OCI-LY1 (cell line): ENCODE results near the gene TIMP3.

Experiments
- H2AFZ ChIP-seq: fragments of 200-600 bp; sonication (generic), shearing (Covaris generic); 2 replicates; pipeline ENCODE4 v1.6.0; 2014; ENCODE audit warnings: antibody characterized with exemption, mild to moderate bottlenecking, low read length
- H3F3A ChIP-seq: fragments of 200-600 bp; sonication (generic), shearing (Covaris generic); 2 replicates; pipeline ENCODE4 v1.6.0; 2014; ENCODE audit warnings: mild to moderate bottlenecking, antibody characterized with exemption, low read length, moderate library complexity; ENCODE audit not compliant: insufficient read depth
- H3K27ac ChIP-seq: fragments of 200-600 bp; sonication (generic); 2 replicates; pipeline ENCODE4 v1.5.1; 2014; ENCODE audit warnings: low read length, mixed run types, mild to moderate bottlenecking, low read depth; ENCODE audit not compliant: poor library complexity, severe bottlenecking
- H3K27me3 ChIP-seq: fragments of 200-600 bp; sonication (generic); 2 replicates; pipeline ENCODE4 v1.6.0; 2014; ENCODE audit warnings: antibody characterized with exemption, mild to moderate bottlenecking, low read length, moderate library complexity; ENCODE audit not compliant: insufficient read depth
- H3K36me3 ChIP-seq: fragments of 200-600 bp; sonication (generic); 2 replicates; pipeline ENCODE4 v1.6.1; 2014; ENCODE audit warnings: mild to moderate bottlenecking, antibody characterized with exemption, low read length, moderate library complexity, mixed read lengths; ENCODE audit not compliant: insufficient read depth
- H3K4me1 ChIP-seq: fragments of 200-600 bp; sonication (generic); 2 replicates; pipeline ENCODE4 v1.5.1; 2014; ENCODE audit warnings: mild to moderate bottlenecking, low read length, moderate library complexity; ENCODE audit not compliant: insufficient read depth, severe bottlenecking
- H3K4me2 ChIP-seq: fragments of 200-600 bp; sonication (generic), shearing (Covaris generic); 2 replicates; pipeline ENCODE4 v1.6.1; 2014; ENCODE audit warnings: low read length
- H3K4me3 ChIP-seq: fragments of 200-600 bp; sonication (generic); 2 replicates; pipeline ENCODE4 v1.5.1; 2014; ENCODE audit warnings: low read length, low read depth, mild to moderate bottlenecking, mixed read lengths; ENCODE audit not compliant: poor library complexity, severe bottlenecking
- H3K79me2 ChIP-seq: fragments of 200-600 bp; shearing (Covaris generic); 2 replicates; pipeline ENCODE4 v1.6.1; 2016; ENCODE audit warnings: mixed run types, low read length, mixed read lengths; ENCODE audit not compliant: insufficient read depth
- H3K9ac ChIP-seq: fragments of 200-600 bp; sonication (generic), shearing (Covaris generic); 2 replicates; pipeline ENCODE4 v1.6.1; 2014; ENCODE audit warnings: mild to moderate bottlenecking, low read length, mixed read lengths
- H3K9me2 ChIP-seq: fragments of 200-600 bp; sonication (generic), shearing (Covaris generic); 2 replicates; pipeline ENCODE4 v1.6.1; 2014; ENCODE audit warnings: low read depth, mild to moderate bottlenecking, low read length, mixed read lengths
- H3K9me3 ChIP-seq: fragments of 200-600 bp; shearing (Covaris generic); 2 replicates; pipeline ENCODE4 v1.6.1; 2014; ENCODE audit warnings: low read length, mixed read lengths
- H4K20me1 ChIP-seq: fragments of 200-600 bp; sonication (generic), shearing (Covaris generic); 2 replicates; pipeline ENCODE4 v1.6.0; 2016; ENCODE audit warnings: mild to moderate bottlenecking, low read length; ENCODE audit not compliant: insufficient read depth
- EZH2 ChIP-seq: fragments of 200-600 bp; sonication (generic), shearing (Covaris generic); IDR thresholded peaks from 2 replicates; pipeline ENCODE4 v1.8.0; 2017; ENCODE audit warnings: borderline replicate concordance, mixed run types, mild to moderate bottlenecking, antibody characterized with exemption, low read length, moderate library complexity, mixed read lengths
- TF ChIP-seq, protein P1 (sequence below): fragments of 200-600 bp; sonication (generic), shearing (Covaris generic); IDR thresholded peaks from 2 replicates; pipeline ENCODE4 v1.5.1; 2017; ENCODE audit warnings: mild to moderate bottlenecking, antibody characterized with exemption, low read length, moderate library complexity, mixed read lengths

TIMP3 gene

DNA sequence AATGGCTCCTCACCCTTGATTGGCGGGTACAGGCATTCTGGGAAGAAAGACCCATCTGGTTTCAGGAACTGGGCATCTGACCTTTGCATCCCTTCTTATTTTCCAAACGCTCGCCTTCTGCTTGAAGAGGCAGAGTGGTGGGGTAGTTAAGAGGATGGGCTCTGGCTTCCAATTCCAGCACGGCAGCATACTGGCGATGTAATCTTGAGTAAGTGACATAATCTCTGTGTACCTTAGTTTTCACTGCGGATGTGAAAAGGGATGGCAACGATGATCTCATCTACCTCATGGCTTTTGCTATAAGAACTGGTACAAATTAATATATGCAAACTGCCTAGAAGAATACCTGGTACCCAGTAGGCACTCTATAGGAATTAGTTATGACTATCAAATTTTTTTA, 10.0 kb upstream of the TIMP3 start:
- Histone ChIP-seq H3K4me2 (no peak overlapping the region), H3K4me3 (no peak overlapping the region), H3K36me3 (no peaks in the 10 kb centered on the region), H3K9me3 (no peaks in the 10 kb centered on the region), H4K20me1 (no peaks in the 10 kb centered on the region), H3K79me2 (no peaks in the 10 kb centered on the region), H3K9ac (no peak overlapping the region), H2AFZ (no peak overlapping the region), H3K27ac (no peak overlapping the region), H3K9me2 (no peaks in the 10 kb centered on the region), H3K27me3 (no peaks in the 10 kb centered on the region), H3K4me1 (no peaks in the 10 kb centered on the region), H3F3A (no peaks in the 10 kb centered on the region)
- no peak for TF ChIP-seq EZH2
- TF ChIP-seq, protein P1, sequence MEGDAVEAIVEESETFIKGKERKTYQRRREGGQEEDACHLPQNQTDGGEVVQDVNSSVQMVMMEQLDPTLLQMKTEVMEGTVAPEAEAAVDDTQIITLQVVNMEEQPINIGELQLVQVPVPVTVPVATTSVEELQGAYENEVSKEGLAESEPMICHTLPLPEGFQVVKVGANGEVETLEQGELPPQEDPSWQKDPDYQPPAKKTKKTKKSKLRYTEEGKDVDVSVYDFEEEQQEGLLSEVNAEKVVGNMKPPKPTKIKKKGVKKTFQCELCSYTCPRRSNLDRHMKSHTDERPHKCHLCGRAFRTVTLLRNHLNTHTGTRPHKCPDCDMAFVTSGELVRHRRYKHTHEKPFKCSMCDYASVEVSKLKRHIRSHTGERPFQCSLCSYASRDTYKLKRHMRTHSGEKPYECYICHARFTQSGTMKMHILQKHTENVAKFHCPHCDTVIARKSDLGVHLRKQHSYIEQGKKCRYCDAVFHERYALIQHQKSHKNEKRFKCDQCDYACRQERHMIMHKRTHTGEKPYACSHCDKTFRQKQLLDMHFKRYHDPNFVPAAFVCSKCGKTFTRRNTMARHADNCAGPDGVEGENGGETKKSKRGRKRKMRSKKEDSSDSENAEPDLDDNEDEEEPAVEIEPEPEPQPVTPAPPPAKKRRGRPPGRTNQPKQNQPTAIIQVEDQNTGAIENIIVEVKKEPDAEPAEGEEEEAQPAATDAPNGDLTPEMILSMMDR = no peak

DNA sequence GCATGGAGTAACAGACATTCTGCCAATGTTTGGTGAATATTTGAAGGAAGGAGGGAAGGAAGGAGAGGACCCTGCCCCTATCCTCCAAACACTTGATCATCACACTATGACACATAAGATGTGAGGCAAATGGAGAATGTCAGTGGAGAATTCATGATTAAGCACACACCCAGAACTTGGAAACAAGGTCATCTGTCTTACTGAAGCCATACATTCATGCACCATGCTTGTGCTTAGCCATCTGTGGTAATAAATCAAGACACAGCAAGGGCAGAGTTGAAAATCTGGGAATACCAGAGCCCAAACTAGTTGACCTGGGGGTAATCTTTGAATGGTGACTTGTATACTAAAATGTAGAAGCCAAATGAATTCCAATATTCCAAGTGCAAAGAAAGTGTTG, 7.9 kb upstream of the TIMP3 start:
- TF ChIP-seq, protein P1 = no peak
- TF ChIP-seq EZH2 = no peak
- no peak overlapping the region for H3K4me3 ChIP-seq
- H3K4me2 ChIP-seq = no peak overlapping the region
- H3K79me2 ChIP-seq = no peaks in the 10 kb centered on the region
- no peaks in the 10 kb centered on the region for H3K9me3 ChIP-seq
- H3F3A ChIP-seq = no peaks in the 10 kb centered on the region
- no peak overlapping the region for H3K27ac ChIP-seq
- no peaks in the 10 kb centered on the region for H3K36me3 ChIP-seq
- H3K9me2 ChIP-seq = no peaks in the 10 kb centered on the region
- H3K27me3 ChIP-seq = no peaks in the 10 kb centered on the region
- H4K20me1 ChIP-seq = no peaks in the 10 kb centered on the region
- H3K9ac ChIP-seq = no peak overlapping the region
- no peak overlapping the region for H2AFZ ChIP-seq
- no peaks in the 10 kb centered on the region for H3K4me1 ChIP-seq

DNA sequence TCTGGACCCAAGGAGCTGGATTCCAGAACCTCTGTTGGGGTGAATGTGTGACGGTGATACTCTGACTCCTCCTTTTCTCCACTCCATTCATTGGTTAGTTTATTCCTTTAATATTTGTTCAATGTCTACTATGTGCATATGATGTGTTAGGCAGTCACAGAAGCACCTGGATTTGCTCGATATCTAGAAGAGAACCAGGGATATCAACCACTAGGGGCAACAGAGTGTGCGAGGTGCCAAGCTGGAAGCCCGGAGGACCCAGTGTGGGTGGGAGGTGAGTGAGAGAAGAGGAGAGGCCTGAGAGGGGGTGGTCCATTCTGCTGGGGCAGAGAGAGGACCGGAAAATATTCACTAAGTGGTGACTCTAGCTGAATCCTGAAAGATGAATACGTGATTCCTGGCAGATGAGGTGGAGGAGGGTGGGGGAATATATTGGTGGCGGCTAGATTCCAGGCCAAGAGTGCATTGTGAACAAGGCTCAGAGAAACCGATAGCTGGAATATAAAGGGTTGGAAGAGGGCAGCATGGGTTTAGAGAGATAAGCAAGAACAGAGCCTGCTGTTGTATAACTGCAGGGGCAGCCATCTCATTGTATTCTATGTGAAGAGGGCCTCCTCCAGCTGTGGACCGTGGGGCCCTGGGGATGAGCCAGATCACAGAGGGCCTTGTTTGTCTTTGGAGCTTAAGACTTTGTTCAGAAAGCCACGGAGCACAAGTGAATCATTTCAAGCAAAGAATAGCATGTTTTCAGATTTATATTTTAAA, 6.9 kb upstream of the TIMP3 start:
- H3K27me3 ChIP-seq = no peaks in the 10 kb centered on the region
- H3K27ac ChIP-seq = no peak overlapping the region
- TF ChIP-seq, protein P1 = peak; percentile 11; the same call in 1 of the 2 replicates
- no peak for TF ChIP-seq EZH2

More for the DNA sequence above, 6.9 kb upstream of the TIMP3 start:
- no peaks in the 10 kb centered on the region for H4K20me1 ChIP-seq
- H3K9me2 ChIP-seq = no peaks in the 10 kb centered on the region
- H3K79me2 ChIP-seq = no peaks in the 10 kb centered on the region
- no peaks in the 10 kb centered on the region for H3F3A ChIP-seq
- no peak overlapping the region for H3K4me3 ChIP-seq
- no peaks in the 10 kb centered on the region for H3K9me3 ChIP-seq
- no peak overlapping the region for H2AFZ ChIP-seq
- H3K4me2 ChIP-seq = no peak overlapping the region
- no peak overlapping the region for H3K9ac ChIP-seq
- no peaks in the 10 kb centered on the region for H3K36me3 ChIP-seq
- no peaks in the 10 kb centered on the region for H3K4me1 ChIP-seq
